CD4-positive, alpha-beta T cell (primary cell): ENCODE measurements around the gene CHKA. TPM values are rescaled to one million over a fixed set of nuclear protein-coding genes. Genes with fewer than 3 reads are reported as not detected.

Source experiments
- ATAC-seq: fragments of 200-7000 bp; cut with Tn5 transposase; one replicate; pipeline ENCODE4 v1.10.0; 2022; ENCODE audit warnings: mild to moderate bottlenecking; ENCODE audit not compliant: poor library complexity
- CTCF ChIA-PET: fragments of 350-600 bp; sonication (Branson Sonifier 250); formaldehyde crosslinking; loops from one replicate; lab custom pipeline; 2021; ENCODE audit warnings: antibody characterized with exemption, inconsistent platforms; lab: Charles Lee
- POLR2A ChIA-PET: fragments of 350-600 bp; sonication (Branson Sonifier 250); formaldehyde crosslinking; loops from one replicate; lab custom pipeline; 2021; ENCODE audit warnings: antibody characterized with exemption, inconsistent platforms; lab: Charles Lee
- DNase-seq, 14 experiments: peaks; one replicate each; pipeline ENCODE4 v3.0.0-alpha.2; 2013 to 2020; ENCODE audit warnings: mixed read lengths in 2 of 14
- H3K27ac ChIP-seq, 2 donors: one replicate each; pipeline versions ENCODE4 v1.5.1 to v1.7.0; 2013; ENCODE audit warnings: low read length in 2 of 2, low read depth in 1 of 2, mild to moderate bottlenecking in 1 of 2
- H3K27me3 ChIP-seq, 2 experiments: 1 replicate in 1 of 2; 2 replicates in 1 of 2; pipeline versions ENCODE4 v1.6.1 to v1.7.0; 2013; ENCODE audit warnings: low read length in 2 of 2, control low read depth in 1 of 2, mild to moderate bottlenecking in 1 of 2, moderate library complexity in 1 of 2; ENCODE audit not compliant: insufficient read depth in 2 of 2, control insufficient read depth in 1 of 2
- H3K36me3 ChIP-seq: one replicate; pipeline ENCODE4 v1.6.1; 2013; ENCODE audit warnings: low read length, control low read depth; ENCODE audit not compliant: insufficient read depth
- H3K4me1 ChIP-seq: one replicate; pipeline ENCODE4 v1.6.1; 2013; ENCODE audit warnings: low read length, control low read depth; ENCODE audit not compliant: insufficient read depth
- H3K4me3 ChIP-seq: one replicate; pipeline ENCODE4 v1.5.1; 2013; ENCODE audit warnings: mild to moderate bottlenecking, low read length, moderate library complexity
- H3K9me3 ChIP-seq, 2 experiments: 1 replicate in 1 of 2; 2 replicates in 1 of 2; pipeline versions ENCODE4 v1.6.1 to v1.7.0; 2013; ENCODE audit warnings: low read length in 2 of 2, mild to moderate bottlenecking in 2 of 2, control low read depth in 1 of 2, moderate library complexity in 1 of 2; ENCODE audit not compliant: control insufficient read depth in 1 of 2, insufficient read depth in 1 of 2
- H3K27ac Mint-ChIP-seq: one replicate; pipeline ENCODE4 v1.8.0; 2020; ENCODE audit warnings: mixed read lengths
- H3K27me3 Mint-ChIP-seq: one replicate; pipeline ENCODE4 v1.8.0; 2021; ENCODE audit warnings: mixed read lengths
- H3K36me3 Mint-ChIP-seq: one replicate; pipeline ENCODE4 v1.8.0; 2021; ENCODE audit warnings: low read depth, mixed read lengths
- H3K4me1 Mint-ChIP-seq: one replicate; pipeline ENCODE4 v1.8.0; 2021; ENCODE audit warnings: low read depth, mixed read lengths
- H3K4me3 Mint-ChIP-seq: one replicate; pipeline ENCODE4 v1.8.0; 2020; ENCODE audit warnings: mild to moderate bottlenecking, mixed read lengths
- H3K9me3 Mint-ChIP-seq: one replicate; pipeline ENCODE4 v1.8.0; 2020; ENCODE audit warnings: mixed read lengths
- intact Hi-C, 2 experiments: fragments of 100-400 bp; cut with DNase I in 1 of 2; cut with micrococcal nuclease in 1 of 2; formaldehyde crosslinking; loops; one replicate each; pipeline versions ENCODE4 v1.15.1 to v1.9.0; 2023 to 2025; cut with DNase I, micrococcal nuclease
- total RNA-seq, 174 experiments: library from RNA in 2 of 174; stranded (reverse) in 2 of 174; gene quantifications; one replicate each; pipeline ENCODE4 v1.2.3 and lab custom pipeline; 2021 to 2026
- TF ChIP-seq, protein P1 (sequence below): fragments of 200-600 bp; IDR thresholded peaks from one replicate; pipeline ENCODE4 v1.8.0; 2022; ENCODE audit warnings: antibody characterized with exemption, mild to moderate bottlenecking

CHKA gene
- total RNA-seq, 2 experiments from 2014 or later, result 30.1 to 31.4 TPM

GRCh38 chr11:68021167-68021787, 99.9 kb downstream of the CHKA start:
- H3K27me3 Mint-ChIP-seq, result no peaks in the 10 kb centered on the region
- ATAC-seq, result no peak

GRCh38 chr11:68020575-68020974, 100.6 kb downstream of the CHKA start:
- H3K27ac ChIP-seq, result no peak overlapping the region
- H3K27me3 ChIP-seq, result no peaks in the 10 kb centered on the region
- peaks cover 2% of the 10 kb centered on the region for H3K9me3 Mint-ChIP-seq
- ATAC-seq (no peak), DNase-seq (no peak)
- ChIA-PET POLR2A (no interaction called here), CTCF (no interaction called here)
- no peak overlapping the region for H3K4me3 Mint-ChIP-seq
- intact Hi-C loops, result no loop called here
- no peaks in the 10 kb centered on the region for H3K4me1 Mint-ChIP-seq
- no peaks in the 10 kb centered on the region for H3K36me3 ChIP-seq
- H3K4me1 ChIP-seq, result no peaks in the 10 kb centered on the region
- no peaks in the 10 kb centered on the region for H3K9me3 ChIP-seq
- TF ChIP-seq, protein P1, sequence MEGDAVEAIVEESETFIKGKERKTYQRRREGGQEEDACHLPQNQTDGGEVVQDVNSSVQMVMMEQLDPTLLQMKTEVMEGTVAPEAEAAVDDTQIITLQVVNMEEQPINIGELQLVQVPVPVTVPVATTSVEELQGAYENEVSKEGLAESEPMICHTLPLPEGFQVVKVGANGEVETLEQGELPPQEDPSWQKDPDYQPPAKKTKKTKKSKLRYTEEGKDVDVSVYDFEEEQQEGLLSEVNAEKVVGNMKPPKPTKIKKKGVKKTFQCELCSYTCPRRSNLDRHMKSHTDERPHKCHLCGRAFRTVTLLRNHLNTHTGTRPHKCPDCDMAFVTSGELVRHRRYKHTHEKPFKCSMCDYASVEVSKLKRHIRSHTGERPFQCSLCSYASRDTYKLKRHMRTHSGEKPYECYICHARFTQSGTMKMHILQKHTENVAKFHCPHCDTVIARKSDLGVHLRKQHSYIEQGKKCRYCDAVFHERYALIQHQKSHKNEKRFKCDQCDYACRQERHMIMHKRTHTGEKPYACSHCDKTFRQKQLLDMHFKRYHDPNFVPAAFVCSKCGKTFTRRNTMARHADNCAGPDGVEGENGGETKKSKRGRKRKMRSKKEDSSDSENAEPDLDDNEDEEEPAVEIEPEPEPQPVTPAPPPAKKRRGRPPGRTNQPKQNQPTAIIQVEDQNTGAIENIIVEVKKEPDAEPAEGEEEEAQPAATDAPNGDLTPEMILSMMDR, result no peak
- no peaks in the 10 kb centered on the region for H3K36me3 Mint-ChIP-seq
- no peak overlapping the region for H3K4me3 ChIP-seq
- H3K27ac Mint-ChIP-seq, result no peak overlapping the region
- no peaks in the 10 kb centered on the region for H3K27me3 Mint-ChIP-seq

More at GRCh38 chr11:68021167-68021787, 99.9 kb downstream of the CHKA start:
- Histone ChIP-seq H3K4me1 (no peaks in the 10 kb centered on the region), H3K9me3 (no peaks in the 10 kb centered on the region), H3K4me3 (no peak overlapping the region), H3K36me3 (no peaks in the 10 kb centered on the region), H3K27ac (no peak overlapping the region), H3K27me3 (no peaks in the 10 kb centered on the region)
- intact Hi-C loops, result no loop called here
- H3K4me3 Mint-ChIP-seq, result no peak overlapping the region
- TF ChIP-seq, protein P1, result no peak
- H3K9me3 Mint-ChIP-seq, result peaks cover 2% of the 10 kb centered on the region
- ChIA-PET POLR2A (no interaction called here), CTCF (no interaction called here)
- H3K36me3 Mint-ChIP-seq, result no peaks in the 10 kb centered on the region
- H3K4me1 Mint-ChIP-seq, result no peaks in the 10 kb centered on the region
- no peak overlapping the region for H3K27ac Mint-ChIP-seq
- no peak for DNase-seq

DNA sequence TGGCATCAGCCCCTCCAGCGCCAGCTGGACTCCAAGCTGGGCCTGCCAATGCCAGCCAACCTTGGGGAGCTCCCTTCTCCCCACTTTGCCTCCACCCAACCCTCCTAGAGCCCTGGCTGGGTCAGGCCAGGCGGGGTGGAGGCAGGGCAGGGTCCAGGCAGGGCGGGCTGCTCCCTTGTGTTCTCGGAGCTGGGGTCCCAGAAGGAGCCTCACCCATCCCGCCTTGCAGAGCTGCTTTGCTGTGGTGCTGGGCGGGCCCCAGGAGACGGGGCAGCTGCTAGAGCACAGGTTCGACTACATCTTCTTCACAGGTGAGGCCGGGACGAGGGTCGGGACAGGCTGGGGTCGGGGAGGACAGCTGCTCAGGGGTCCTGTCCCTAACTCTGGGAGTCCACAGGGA, 101.7 kb downstream of the CHKA start:
- TF ChIP-seq, protein P1, result no peak
- no peaks in the 10 kb centered on the region for H3K9me3 ChIP-seq
- H3K4me1 ChIP-seq, result no peaks in the 10 kb centered on the region
- H3K4me3 ChIP-seq, result no peak overlapping the region
- ChIA-PET CTCF (no interaction called here), POLR2A (no interaction called here)
- H3K27ac ChIP-seq, result no peak overlapping the region
- no peaks in the 10 kb centered on the region for H3K27me3 ChIP-seq
- H3K36me3 Mint-ChIP-seq, result no peaks in the 10 kb centered on the region
- H3K27me3 Mint-ChIP-seq, result no peaks in the 10 kb centered on the region
- H3K27ac Mint-ChIP-seq, result no peak overlapping the region
- no peak overlapping the region for H3K4me3 Mint-ChIP-seq
- no peaks in the 10 kb centered on the region for H3K36me3 ChIP-seq
- H3K9me3 Mint-ChIP-seq, result no peaks in the 10 kb centered on the region
- no peak for DNase-seq
- no peak for ATAC-seq
- intact Hi-C loops, result no loop called here
- no peaks in the 10 kb centered on the region for H3K4me1 Mint-ChIP-seq
